Measurements from ENCODE around the gene LUZP2. TPM values are rescaled to one million over a fixed set of nuclear protein-coding genes. Genes with fewer than 3 reads are reported as not detected.

Gene LUZP2
- total and polyA plus RNA-seq, 2 of the 8 experiments (the other 6 are each of a cell fraction or from before 2014, with no cell fraction given): 0.79 to 1.5 TPM

- TF ChIP-seq GABPA (IDR thresholded peaks at IDR 0.05; ENCODE audit: borderline replicate concordance, insufficient read depth, low read length): no peak
- no peak for TF ChIP-seq SP1 (IDR thresholded peaks at IDR 0.05; ENCODE audit: low read depth, low read length)
- TF ChIP-seq CTCF (IDR thresholded peaks at IDR 0.05; ENCODE audit: control extremely low read depth in 1 of 3, insufficient read depth in 1 of 3, low read depth in 1 of 3, low read length in 3 of 3): no peak
- TF ChIP-seq POU5F1 (IDR thresholded peaks at IDR 0.05; ENCODE audit: low read depth, low read length): no peak
- TF ChIP-seq EP300 (IDR thresholded peaks at IDR 0.05; ENCODE audit: borderline replicate concordance in 1 of 2, low read depth in 2 of 2, low read length in 2 of 2): no peak
- TF ChIP-seq CHD1 (IDR thresholded peaks at IDR 0.05; ENCODE audit: low read depth, low read length): no peak
- no peak for TF ChIP-seq CBX8 (IDR thresholded peaks at IDR 0.05; ENCODE audit: borderline replicate concordance, low read depth, low read length)
- TF ChIP-seq CREB1 (IDR thresholded peaks at IDR 0.05): no peak
Measured at GRCh38 chr11:24678703-24679348, 182.0 kb downstream of the LUZP2 start (continued).

Data from H1 (cell line).